ENCODE data around the gene FRMD4A.
A peak's percentile ranks its signal among the peaks of the same experiment; 100 is the strongest.

DNA sequence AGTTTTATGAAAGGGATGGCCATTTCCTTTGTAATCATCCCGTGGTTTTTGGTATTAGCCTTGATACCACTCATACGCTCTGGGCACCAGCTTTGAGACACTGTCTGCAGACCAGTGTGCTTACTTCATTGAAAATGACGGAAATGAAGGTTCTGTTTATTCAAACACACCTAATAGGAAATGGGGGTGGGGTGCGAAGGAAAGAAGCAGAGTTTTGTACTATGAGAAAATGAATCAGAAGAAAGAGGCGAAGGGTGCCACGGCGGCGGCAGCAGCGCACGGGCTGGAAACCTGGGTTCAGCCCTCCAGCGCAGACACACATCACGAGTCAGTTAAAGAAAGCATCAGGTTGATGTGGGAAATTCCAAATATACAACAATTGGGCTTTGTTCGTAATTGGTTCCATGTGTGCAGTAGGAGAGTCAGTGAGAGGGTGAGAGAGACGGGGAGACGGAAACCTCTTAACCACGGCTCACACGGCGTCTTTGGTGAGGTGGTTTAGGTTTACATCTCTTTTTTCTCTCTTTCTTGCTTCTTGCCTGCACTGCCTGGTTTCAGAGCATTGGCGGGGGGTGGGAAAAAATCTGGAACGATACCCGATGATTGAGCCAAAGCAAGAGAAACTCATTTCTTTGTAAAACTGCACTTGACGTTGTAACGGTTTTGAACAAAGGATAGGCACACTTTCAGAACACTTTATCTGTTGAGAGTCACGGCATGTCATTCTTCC, 321.2 kb downstream of the FRMD4A start:
- TF ChIP-seq POLR2A (IDR thresholded peaks at IDR 0.05): peak in 2 of 3 donors; percentile 22 to 31
- TF ChIP-seq, protein P1, sequence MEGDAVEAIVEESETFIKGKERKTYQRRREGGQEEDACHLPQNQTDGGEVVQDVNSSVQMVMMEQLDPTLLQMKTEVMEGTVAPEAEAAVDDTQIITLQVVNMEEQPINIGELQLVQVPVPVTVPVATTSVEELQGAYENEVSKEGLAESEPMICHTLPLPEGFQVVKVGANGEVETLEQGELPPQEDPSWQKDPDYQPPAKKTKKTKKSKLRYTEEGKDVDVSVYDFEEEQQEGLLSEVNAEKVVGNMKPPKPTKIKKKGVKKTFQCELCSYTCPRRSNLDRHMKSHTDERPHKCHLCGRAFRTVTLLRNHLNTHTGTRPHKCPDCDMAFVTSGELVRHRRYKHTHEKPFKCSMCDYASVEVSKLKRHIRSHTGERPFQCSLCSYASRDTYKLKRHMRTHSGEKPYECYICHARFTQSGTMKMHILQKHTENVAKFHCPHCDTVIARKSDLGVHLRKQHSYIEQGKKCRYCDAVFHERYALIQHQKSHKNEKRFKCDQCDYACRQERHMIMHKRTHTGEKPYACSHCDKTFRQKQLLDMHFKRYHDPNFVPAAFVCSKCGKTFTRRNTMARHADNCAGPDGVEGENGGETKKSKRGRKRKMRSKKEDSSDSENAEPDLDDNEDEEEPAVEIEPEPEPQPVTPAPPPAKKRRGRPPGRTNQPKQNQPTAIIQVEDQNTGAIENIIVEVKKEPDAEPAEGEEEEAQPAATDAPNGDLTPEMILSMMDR (IDR thresholded peaks at IDR 0.05): no peak
